Measurements from ENCODE around the gene CYSRT1. TPM values are rescaled to one million over a fixed set of nuclear protein-coding genes. Genes with fewer than 3 reads are reported as not detected.

The CYSRT1 gene
- polyA plus RNA-seq, 1 of the 3 experiments (the other 2 are of a cell fraction): 2.1 TPM

GRCh38 chr9:137256362-137256761 is 31.4 kb downstream of the CYSRT1 start:
- Histone ChIP-seq H3K9me3 (no peaks in the 10 kb centered on the region), H3K4me2 (peak overlapping the region; percentile 95), H3K9me2 (no peaks in the 10 kb centered on the region), H3K9ac (peak overlapping the region; percentile 88; the same call in 1 of the 2 replicates), H3K4me3 (ENCODE audit: low read depth in 2 of 2, low read length in 1 of 2) (peak overlapping the region; percentile 94 to 96), H3K79me2 (ENCODE audit: insufficient read depth) (peaks cover 47% of the 10 kb centered on the region), H2AFZ (ENCODE audit: low read depth) (no peak overlapping the region), H3K27ac (ENCODE audit: low read depth in 2 of 2, low read length in 1 of 2) (no peak overlapping the region), H3K27me3 (ENCODE audit: insufficient read depth) (no peaks in the 10 kb centered on the region), H4K20me1 (ENCODE audit: insufficient read depth) (peaks cover 12% of the 10 kb centered on the region; the same call in 1 of the 2 replicates), H3K4me1 (ENCODE audit: control insufficient read depth in 1 of 2, insufficient read depth in 2 of 2, low read depth in 1 of 2, low read length in 1 of 2) (peaks cover 0 to 21% of the 10 kb centered on the region in 2 experiments; a peak in 1 of 4 replicates), H3K36me3 (replicated peaks in 1 of 2; ENCODE audit: control insufficient read depth in 1 of 2, insufficient read depth in 2 of 2, low read length in 1 of 2) (peaks cover 10 to 15% of the 10 kb centered on the region in 2 experiments), H3F3A (replicated peaks; ENCODE audit: insufficient read depth) (no peaks in the 10 kb centered on the region)
- ChIA-PET CTCF (interaction anchor here (1.7 to 4.6 kb wide), 2 partner anchors 19 to 30 kb away, joined by 4 to 33 read pairs; no protein-coding TSS in a partner anchor), POLR2A (interaction anchor here (0.5 to 6.6 kb wide), 3 partner anchors 15 to 55 kb away, joined by 3 to 83 read pairs (median 3); partner anchors contain the start of gene TUBB4B)
- 91% methylated on average over 6 of the region's 15 CpGs for WGBS (ENCODE audit: low lambda C conversion rate)
- no peak for DNase-seq
- TF ChIP-seq RCOR1 (IDR thresholded peaks at IDR 0.05; ENCODE audit: low read length) (no peak), REST (IDR thresholded peaks at IDR 0.05; ENCODE audit: low read depth, low read length) (0 out of 2 replicates have a peak, but pooled peaks have one; percentile 56), MXI1 (IDR thresholded peaks at IDR 0.05; ENCODE audit: low read depth, low read length) (no peak), RAD21 (IDR thresholded peaks at IDR 0.05; ENCODE audit: low read length) (no peak)

GRCh38 chr9:137256856-137257255 is 31.9 kb downstream of the CYSRT1 start:
- Histone ChIP-seq H3K27ac (ENCODE audit: low read depth in 2 of 2, low read length in 1 of 2) (no peak overlapping the region; a peak in 1 of 4 replicates), H3K9me3 (no peaks in the 10 kb centered on the region), H3K9me2 (no peaks in the 10 kb centered on the region), H3K4me1 (ENCODE audit: control insufficient read depth in 1 of 2, insufficient read depth in 2 of 2, low read depth in 1 of 2, low read length in 1 of 2) (peaks cover 0 to 21% of the 10 kb centered on the region in 2 experiments; a peak in 1 of 4 replicates), H3K27me3 (ENCODE audit: insufficient read depth) (no peaks in the 10 kb centered on the region), H3K4me2 (peak overlapping the region; percentile 95), H3F3A (replicated peaks; ENCODE audit: insufficient read depth) (no peaks in the 10 kb centered on the region), H3K9ac (no peak overlapping the region), H2AFZ (ENCODE audit: low read depth) (no peak overlapping the region), H3K4me3 (ENCODE audit: low read depth in 2 of 2, low read length in 1 of 2) (no peak overlapping the region; a peak in 1 of 4 replicates), H4K20me1 (ENCODE audit: insufficient read depth) (peaks cover 12% of the 10 kb centered on the region; the same call in 1 of the 2 replicates), H3K36me3 (replicated peaks in 1 of 2; ENCODE audit: control insufficient read depth in 1 of 2, insufficient read depth in 2 of 2, low read length in 1 of 2) (peaks cover 10 to 15% of the 10 kb centered on the region in 2 experiments), H3K79me2 (ENCODE audit: insufficient read depth) (peaks cover 47% of the 10 kb centered on the region)
- POLR2A ChIA-PET: interaction anchor here (1.3 to 6.6 kb wide), 2 partner anchors 16 to 20 kb away, joined by 3 to 83 read pairs; partner anchors contain the start of gene TUBB4B
- TF ChIP-seq GABPA (IDR thresholded peaks at IDR 0.05; ENCODE audit: low read depth): no peak
- no peak for TF ChIP-seq RCOR1 (IDR thresholded peaks at IDR 0.05; ENCODE audit: low read length)
- no peak for TF ChIP-seq EP300 (IDR thresholded peaks at IDR 0.05; ENCODE audit: borderline replicate concordance in 1 of 2, low read depth in 1 of 2, low read length in 1 of 2)
- TF ChIP-seq FOSL2 (IDR thresholded peaks at IDR 0.05; ENCODE audit: borderline replicate concordance, low read depth): no peak
- 88% methylated on average over 9 of the region's 15 CpGs for WGBS (ENCODE audit: low lambda C conversion rate)
- CTCF ChIA-PET: interaction anchor here (1.7 to 4.6 kb wide), 2 partner anchors 19 to 30 kb away, joined by 4 to 33 read pairs; no protein-coding TSS in a partner anchor
- no peak for DNase-seq
